RCC 7860 (cell line): ENCODE data around the gene PTGR1.
A peak's percentile ranks its signal among the peaks of the same experiment; 100 is the strongest.

Experiments used
- DNase-seq: peaks from one replicate; pipeline ENCODE4 v3.0.0-alpha.2; 2015; ENCODE audit warnings: low spot score
- FAIRE-seq: peaks from 2 replicates; lab custom pipeline; 2012; peaks lifted over from hg19 to GRCh38; lab: Jason Lieb, UNC

Gene PTGR1

GRCh38 chr9:111548623-111549022 is 50.8 kb downstream of the PTGR1 start:
- DNase-seq = no peak
- no peak for FAIRE-seq

DNA sequence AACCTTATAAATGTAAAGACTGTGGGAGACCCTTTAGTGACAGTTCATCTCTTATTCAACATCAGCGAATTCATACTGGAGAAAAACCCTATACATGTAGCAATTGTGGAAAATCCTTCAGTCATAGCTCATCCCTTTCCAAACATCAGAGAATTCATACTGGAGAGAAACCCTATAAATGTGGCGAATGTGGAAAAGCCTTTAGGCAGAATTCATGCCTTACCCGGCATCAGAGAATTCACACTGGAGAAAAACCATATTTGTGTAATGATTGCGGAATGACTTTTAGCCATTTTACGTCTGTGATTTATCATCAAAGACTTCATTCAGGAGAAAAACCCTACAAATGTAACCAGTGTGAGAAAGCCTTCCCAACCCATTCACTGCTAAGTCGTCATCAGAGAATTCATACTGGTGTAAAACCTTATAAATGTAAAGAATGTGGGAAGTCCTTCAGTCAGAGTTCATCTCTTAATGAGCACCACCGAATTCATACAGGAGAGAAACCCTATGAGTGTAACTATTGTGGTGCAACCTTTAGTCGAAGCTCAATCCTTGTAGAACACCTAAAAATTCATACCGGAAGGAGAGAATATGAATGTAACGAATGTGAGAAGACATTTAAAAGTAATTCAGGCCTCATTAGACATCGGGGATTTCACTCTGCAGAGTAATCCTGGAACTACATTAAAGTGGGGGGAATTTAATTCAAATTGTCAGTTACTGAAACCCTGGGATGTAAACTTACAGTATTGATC is 56.8 kb downstream of the PTGR1 start:
- DNase-seq = no peak
- no peak for FAIRE-seq

- peak; percentile 28 for DNase-seq
- FAIRE-seq = no peak
Observed at GRCh38 chr9:111533099-111533790, 66.2 kb downstream of the PTGR1 start.

DNA sequence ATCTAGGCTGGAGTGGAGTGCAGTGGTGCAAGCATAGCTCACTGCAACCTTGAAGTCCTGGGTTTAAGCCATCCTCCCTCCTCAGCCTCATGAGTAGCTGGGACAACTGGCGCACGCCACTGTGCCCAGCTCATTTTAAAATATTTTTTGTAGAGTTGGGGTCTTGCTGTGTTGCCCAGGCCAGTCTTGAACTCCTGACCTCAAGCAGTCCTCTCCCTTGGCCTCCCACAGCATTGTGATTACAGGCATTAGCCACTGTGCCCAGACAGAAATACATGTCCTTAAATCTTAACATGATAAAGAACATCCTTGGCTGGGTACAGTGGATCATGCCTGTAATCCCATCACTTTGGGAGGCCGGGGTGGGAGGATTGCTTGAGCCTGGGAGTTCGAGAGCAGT is 67.7 kb downstream of the PTGR1 start:
- FAIRE-seq (no peak), DNase-seq (no peak)

DNA sequence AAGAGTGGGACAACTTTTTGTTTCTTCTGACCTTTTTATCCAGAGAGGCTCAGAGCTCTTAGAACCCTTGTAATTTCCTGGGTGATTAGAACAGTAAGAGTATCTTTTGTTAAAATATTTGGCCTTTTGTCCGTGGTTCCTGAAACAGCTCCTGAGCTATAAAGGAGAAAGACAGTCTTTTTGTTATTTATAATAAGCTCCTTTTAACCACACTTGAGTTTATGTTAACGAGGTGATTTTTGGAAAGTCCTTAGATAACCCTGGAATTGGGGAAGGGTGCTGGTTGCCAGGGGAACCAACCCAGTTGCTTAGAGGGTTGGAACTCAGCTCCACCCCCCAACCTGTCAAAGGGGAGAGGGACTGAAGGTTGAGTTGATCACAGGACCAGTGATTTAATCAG is 69.7 kb downstream of the PTGR1 start:
- DNase-seq = no peak
- no peak for FAIRE-seq

GRCh38 chr9:111527347-111527746 is 72.1 kb downstream of the PTGR1 start:
- no peak for DNase-seq
- FAIRE-seq = no peak

DNA sequence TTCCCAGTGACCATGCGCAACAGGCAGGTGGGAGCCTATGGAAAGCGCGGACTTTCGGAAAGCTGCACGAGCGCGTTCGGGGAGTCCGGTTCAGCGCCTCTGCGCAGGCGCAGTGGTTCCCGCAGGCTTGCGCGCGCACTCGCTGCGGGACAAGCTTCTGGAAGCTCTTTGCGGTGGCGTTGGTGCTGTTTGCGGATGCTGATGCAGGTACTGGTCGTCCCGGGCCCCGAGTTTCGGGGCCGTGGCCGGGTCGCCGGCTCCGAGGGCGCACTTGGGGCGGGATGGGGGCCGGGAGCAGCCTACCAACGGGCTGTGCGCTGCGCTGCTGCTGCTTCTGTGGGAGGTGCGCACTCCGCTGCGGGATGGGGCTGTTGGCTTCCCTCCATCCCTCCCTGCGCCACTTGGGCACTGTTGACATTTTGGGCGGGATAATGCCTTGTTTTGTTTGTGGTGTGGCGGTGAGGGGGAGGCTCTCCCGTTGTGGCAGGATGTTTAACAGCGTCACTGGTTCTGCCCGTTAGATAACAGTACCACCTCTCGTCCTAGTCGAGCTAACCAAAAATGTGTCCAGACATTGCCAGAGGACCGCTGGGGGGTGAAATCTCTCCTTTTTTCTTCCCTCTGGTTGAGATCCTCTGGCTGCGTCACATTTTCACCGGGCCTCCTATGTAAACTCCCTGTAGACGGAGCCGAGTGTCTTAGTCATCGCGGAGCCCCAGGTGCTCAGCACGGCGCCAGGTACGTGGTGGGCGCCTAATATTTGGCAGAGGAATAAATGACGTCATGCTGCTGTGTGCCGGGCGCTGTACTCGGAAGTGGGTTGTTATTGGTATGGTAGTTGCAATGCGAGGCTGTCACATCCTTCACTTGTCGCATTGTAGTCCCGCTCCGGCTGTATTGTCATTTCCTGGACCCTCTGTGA is 74.1 kb downstream of the PTGR1 start, which contains the start of gene ZNF483:
Gene ZNF483, plus strand, starts transcription at position 124 of the 922 bp plus-strand sequence. CDS start 2,217 bp downstream, outside the sequence.
- FAIRE-seq (no peak), DNase-seq (peak; percentile 43)

DNA sequence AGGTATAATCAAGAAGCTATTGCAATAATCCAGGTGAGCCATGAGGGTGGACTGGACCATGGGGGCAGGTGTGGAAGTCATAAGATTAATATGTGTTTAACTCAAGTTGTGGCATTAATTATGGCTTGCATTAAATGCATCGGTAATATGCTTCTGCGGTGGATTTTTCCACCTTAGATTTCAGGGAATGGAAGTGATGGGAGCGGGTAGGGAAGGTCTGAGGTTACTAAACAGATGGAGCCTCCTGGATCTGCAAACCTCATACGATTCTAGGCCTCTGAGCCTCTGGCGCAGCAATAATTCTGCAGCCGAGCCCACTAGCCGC is 74.8 kb downstream of the PTGR1 start:
- FAIRE-seq (no peak), DNase-seq (no peak)

GRCh38 chr9:111516061-111516465 is 83.4 kb downstream of the PTGR1 start:
- no peak for DNase-seq
- FAIRE-seq = no peak

DNA sequence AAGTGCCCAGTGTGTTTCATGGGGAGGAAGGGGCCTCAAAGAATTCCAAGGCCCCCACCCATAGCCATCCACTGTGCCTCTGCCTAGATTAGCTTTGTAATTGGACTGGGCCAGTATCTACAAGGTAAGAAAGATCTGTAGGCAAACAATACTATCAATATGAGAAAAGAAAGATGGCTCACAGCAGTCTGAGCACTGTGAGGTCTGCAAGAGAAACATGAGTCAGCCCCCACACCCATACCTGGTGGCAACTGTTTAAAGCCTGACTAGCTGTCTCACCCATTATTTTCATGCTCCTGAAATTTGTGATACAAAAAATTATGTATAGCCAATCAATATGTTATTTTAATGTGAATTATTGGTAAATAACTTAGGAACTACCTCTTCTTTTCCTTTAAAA is 84.5 kb downstream of the PTGR1 start:
- FAIRE-seq = no peak
- DNase-seq = no peak
